Peyer's patch (tissue), 4 donors: ENCODE data around the gene IER3. TPM values are rescaled to one million over a fixed set of nuclear protein-coding genes. Genes with fewer than 3 reads are reported as not detected.

Experiments
- DNase-seq, 3 donors: peaks; one replicate each; pipeline ENCODE4 v3.0.0-alpha.2; 2017 to 2019
- H3K27ac ChIP-seq, 4 donors: fragments of 200-600 bp; sonication (generic); one replicate each; pipeline ENCODE4 v1.5.1; 2016 to 2019
- H3K27me3 ChIP-seq, 2 donors: fragments of 200-600 bp; sonication (generic); one replicate each; pipeline ENCODE4 v1.5.1; 2019
- H3K36me3 ChIP-seq, 3 donors: fragments of 200-600 bp; sonication (generic); one replicate each; pipeline ENCODE4 v1.5.1; 2016 to 2019
- H3K4me1 ChIP-seq, 4 donors: fragments of 200-600 bp; sonication (generic); one replicate each; pipeline ENCODE4 v1.5.1; 2016 to 2019
- H3K4me3 ChIP-seq, 4 donors: fragments of 200-600 bp; sonication (generic); 1 replicate in 3 of 4; 2 replicates in 1 of 4; pipeline ENCODE4 v1.5.1; 2016 to 2019; ENCODE audit warnings: mild to moderate bottlenecking in 1 of 4
- H3K9me3 ChIP-seq, 4 donors: fragments of 200-600 bp; sonication (generic); one replicate each; pipeline ENCODE4 v1.5.1; 2016 to 2019; ENCODE audit warnings: mild to moderate bottlenecking in 1 of 4
- POLR2A ChIP-seq, 2 donors: fragments of 450-650 bp; IDR thresholded peaks; one replicate each; pipeline ENCODE4 v1.5.1; 2017; ENCODE audit warnings: antibody characterized with exemption in 2 of 2, mild to moderate bottlenecking in 2 of 2, moderate library complexity in 2 of 2
- total RNA-seq, 4 donors: library from RNA; depleted of rRNA; stranded (reverse); fragments of >200 nt; gene quantifications; one replicate each; pipeline ENCODE4 v1.1.0, GENCODE V29; 2016
- TF ChIP-seq, protein P1 (sequence below), 6 experiments: fragments of 450-650 bp in 4 of 6; fragments of 200-600 bp in 2 of 6; sonication (generic) in 1 of 6; IDR thresholded peaks; one replicate each; pipeline ENCODE4 v1.5.1; 2017 to 2019; ENCODE audit warnings: antibody characterized with exemption in 6 of 6, mild to moderate bottlenecking in 3 of 6, moderate library complexity in 1 of 6

Gene IER3
- total RNA-seq, 4 donors from 2014 or later = 6.7 to 16.4 (median 13.2) TPM

- Histone ChIP-seq H3K9me3 (no peaks in the 10 kb centered on the region), H3K36me3 (no peaks in the 10 kb centered on the region), H3K27me3 (no peaks in the 10 kb centered on the region), H3K4me3 (no peak overlapping the region), H3K4me1 (peaks cover 0 to 44% (median 0%) of the 10 kb centered on the region in 4 donors), H3K27ac (peak overlapping the region; percentile 56 to 66 (median 57))
- TF ChIP-seq, protein P1, sequence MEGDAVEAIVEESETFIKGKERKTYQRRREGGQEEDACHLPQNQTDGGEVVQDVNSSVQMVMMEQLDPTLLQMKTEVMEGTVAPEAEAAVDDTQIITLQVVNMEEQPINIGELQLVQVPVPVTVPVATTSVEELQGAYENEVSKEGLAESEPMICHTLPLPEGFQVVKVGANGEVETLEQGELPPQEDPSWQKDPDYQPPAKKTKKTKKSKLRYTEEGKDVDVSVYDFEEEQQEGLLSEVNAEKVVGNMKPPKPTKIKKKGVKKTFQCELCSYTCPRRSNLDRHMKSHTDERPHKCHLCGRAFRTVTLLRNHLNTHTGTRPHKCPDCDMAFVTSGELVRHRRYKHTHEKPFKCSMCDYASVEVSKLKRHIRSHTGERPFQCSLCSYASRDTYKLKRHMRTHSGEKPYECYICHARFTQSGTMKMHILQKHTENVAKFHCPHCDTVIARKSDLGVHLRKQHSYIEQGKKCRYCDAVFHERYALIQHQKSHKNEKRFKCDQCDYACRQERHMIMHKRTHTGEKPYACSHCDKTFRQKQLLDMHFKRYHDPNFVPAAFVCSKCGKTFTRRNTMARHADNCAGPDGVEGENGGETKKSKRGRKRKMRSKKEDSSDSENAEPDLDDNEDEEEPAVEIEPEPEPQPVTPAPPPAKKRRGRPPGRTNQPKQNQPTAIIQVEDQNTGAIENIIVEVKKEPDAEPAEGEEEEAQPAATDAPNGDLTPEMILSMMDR (IDR thresholded peaks at IDR 0.05) = no peak
- no peak for TF ChIP-seq POLR2A (IDR thresholded peaks at IDR 0.05)
- DNase-seq = peak; percentile 41 to 71 (median 64)
Observed at GRCh38 chr6:30752157-30752927, 8.0 kb upstream of the IER3 start.

- no peaks in the 10 kb centered on the region for H3K9me3 ChIP-seq
- no peaks in the 10 kb centered on the region for H3K36me3 ChIP-seq
- peaks cover 0 to 44% (median 0%) of the 10 kb centered on the region in 4 donors for H3K4me1 ChIP-seq
Observed at GRCh38 chr6:30750379-30750668, 6.0 kb upstream of the IER3 start.

DNA sequence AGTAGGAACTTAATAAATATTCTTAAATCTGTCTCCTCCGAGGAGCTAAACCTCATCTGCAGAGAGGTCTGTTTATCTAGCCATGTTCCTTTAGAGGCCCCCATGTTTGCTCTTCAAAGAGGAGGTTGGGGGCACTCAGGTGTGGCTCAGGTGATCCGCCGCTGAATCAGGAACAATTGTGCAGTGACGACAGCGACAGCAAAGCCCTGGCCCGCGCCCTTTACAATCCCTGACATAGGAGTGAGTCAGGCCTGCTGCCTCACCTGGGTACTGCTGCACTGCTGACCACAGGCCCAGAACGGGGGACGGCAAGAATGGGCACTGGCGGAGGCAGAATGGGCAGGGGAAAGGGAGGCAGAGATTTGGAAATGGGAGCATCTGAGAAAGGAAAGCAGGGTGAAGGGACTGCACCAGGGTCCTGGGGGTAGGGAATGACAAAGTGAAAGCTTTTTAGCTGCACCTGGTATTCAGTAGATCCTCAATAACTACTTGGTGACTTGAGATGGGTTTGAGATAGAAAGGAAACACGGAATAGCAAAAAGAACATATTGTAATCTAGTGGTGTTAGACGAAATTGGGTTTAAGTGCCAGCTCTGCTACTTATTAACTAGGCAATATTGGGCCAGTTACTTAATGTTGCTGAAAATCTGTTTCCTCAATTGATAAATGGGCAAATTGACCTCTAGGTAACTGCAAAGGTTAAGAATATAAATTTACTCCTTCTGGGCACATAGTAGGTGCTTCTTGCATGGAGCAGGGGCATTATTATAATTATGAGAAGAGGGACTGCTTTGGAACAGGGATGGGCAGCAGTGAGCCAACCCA is 5.4 kb upstream of the IER3 start:
- H3K4me3 ChIP-seq = no peak overlapping the region

More at GRCh38 chr6:30750379-30750668, 6.0 kb upstream of the IER3 start:
- Histone ChIP-seq H3K27ac (peak overlapping the region in 3 of 4 donors; percentile 39 to 86 (median 66)), H3K4me3 (no peak overlapping the region), H3K27me3 (no peaks in the 10 kb centered on the region)
- no peak for TF ChIP-seq POLR2A (IDR thresholded peaks at IDR 0.05)
- TF ChIP-seq, protein P1 (IDR thresholded peaks at IDR 0.05) = no peak
- no peak for DNase-seq

GRCh38 chr6:30748851-30749540 is 4.6 kb upstream of the IER3 start:
- H3K36me3 ChIP-seq = no peaks in the 10 kb centered on the region
- H3K27me3 ChIP-seq = no peaks in the 10 kb centered on the region
- no peak for DNase-seq
- peaks cover 0 to 52% (median 0%) of the 10 kb centered on the region in 4 donors for H3K4me1 ChIP-seq
- H3K9me3 ChIP-seq = no peaks in the 10 kb centered on the region
- H3K4me3 ChIP-seq = no peak overlapping the region
- H3K27ac ChIP-seq = peak overlapping the region in 3 of 4 donors; percentile 39 to 86 (median 66)
- no peak for TF ChIP-seq POLR2A (IDR thresholded peaks at IDR 0.05)
- TF ChIP-seq, protein P1 (IDR thresholded peaks at IDR 0.05) = no peak

More for the DNA sequence above, 5.4 kb upstream of the IER3 start:
- peak in 2 of 3 donors; percentile 82 to 87 for DNase-seq
- Histone ChIP-seq H3K4me1 (peaks cover 0 to 49% (median 0%) of the 10 kb centered on the region in 4 donors), H3K9me3 (no peaks in the 10 kb centered on the region), H3K27ac (peak overlapping the region in 3 of 4 donors; percentile 39 to 86 (median 66)), H3K36me3 (no peaks in the 10 kb centered on the region), H3K27me3 (no peaks in the 10 kb centered on the region)
- TF ChIP-seq POLR2A (IDR thresholded peaks at IDR 0.05) = peak in 1 of 2 donors; percentile 70
- TF ChIP-seq, protein P1 (IDR thresholded peaks at IDR 0.05) = peak in 3 of 6 experiments; percentile 37 to 41 (median 38)
